Liver (tissue), 3 donors: ENCODE results near the gene TCF19.

Source experiments
- EGR1 ChIP-seq, 2 donors: IDR thresholded peaks; 2 replicates each; pipeline ENCODE4 v1.6.1; 2016 to 2018; ENCODE audit warnings: antibody characterized with exemption in 2 of 2, low read depth in 2 of 2
- JUND ChIP-seq, 2 donors: IDR thresholded peaks; 2 replicates each; pipeline ENCODE4 v1.6.1; 2016; ENCODE audit warnings: antibody characterized with exemption in 2 of 2
- NR2F2 ChIP-seq: IDR thresholded peaks from 2 replicates; pipeline ENCODE4 v1.6.1; 2016; ENCODE audit warnings: antibody characterized with exemption
- RAD21 ChIP-seq, 2 donors: IDR thresholded peaks; 2 replicates each; pipeline ENCODE4 v1.6.1; 2016; ENCODE audit warnings: antibody characterized with exemption in 2 of 2, mild to moderate bottlenecking in 2 of 2
- YY1 ChIP-seq: IDR thresholded peaks from 2 replicates; pipeline ENCODE4 v1.6.1; 2016; ENCODE audit warnings: antibody characterized with exemption, mild to moderate bottlenecking
- TF ChIP-seq, protein P1 (sequence below): fragments of 150-350 bp; IDR thresholded peaks from 2 replicates; pipeline ENCODE4 v1.5.1; 2017; ENCODE audit warnings: improper control_type of control experiment, low read depth, low read length; ENCODE audit not compliant: missing input control
- TF ChIP-seq, protein P2 (sequence below): IDR thresholded peaks from 2 replicates; pipeline ENCODE4 v1.6.1; 2016; ENCODE audit warnings: antibody characterized with exemption
- TF ChIP-seq, protein P3 (sequence below): IDR thresholded peaks from 2 replicates; pipeline ENCODE4 v1.6.1; 2016; ENCODE audit warnings: antibody characterized with exemption
- TF ChIP-seq, protein P4 (sequence below): IDR thresholded peaks from 2 replicates; pipeline ENCODE4 v1.6.1; 2016; ENCODE audit warnings: antibody characterized with exemption
- donor health status: healthy.
- donor health status: healthy.

DNA sequence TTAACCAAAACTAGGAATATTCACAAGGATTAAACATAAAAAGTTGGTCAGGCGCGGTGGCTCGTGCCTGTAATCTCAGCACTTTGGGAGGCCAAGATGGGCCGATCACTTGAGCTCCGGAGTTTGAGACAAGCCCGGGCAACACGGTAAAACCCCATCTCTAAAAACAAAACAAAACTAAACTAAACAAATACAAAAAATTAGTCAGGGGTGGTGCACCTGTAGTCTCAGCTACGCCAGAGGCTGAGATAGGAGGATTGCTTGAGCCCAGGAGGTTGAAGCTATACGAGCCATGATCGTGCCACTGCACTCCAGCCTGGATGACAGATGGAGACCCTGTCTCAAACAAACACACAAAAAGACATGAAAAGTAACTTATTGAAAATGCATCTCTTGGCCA is 22.7 kb upstream of the TCF19 start:
- TF ChIP-seq, protein P1, sequence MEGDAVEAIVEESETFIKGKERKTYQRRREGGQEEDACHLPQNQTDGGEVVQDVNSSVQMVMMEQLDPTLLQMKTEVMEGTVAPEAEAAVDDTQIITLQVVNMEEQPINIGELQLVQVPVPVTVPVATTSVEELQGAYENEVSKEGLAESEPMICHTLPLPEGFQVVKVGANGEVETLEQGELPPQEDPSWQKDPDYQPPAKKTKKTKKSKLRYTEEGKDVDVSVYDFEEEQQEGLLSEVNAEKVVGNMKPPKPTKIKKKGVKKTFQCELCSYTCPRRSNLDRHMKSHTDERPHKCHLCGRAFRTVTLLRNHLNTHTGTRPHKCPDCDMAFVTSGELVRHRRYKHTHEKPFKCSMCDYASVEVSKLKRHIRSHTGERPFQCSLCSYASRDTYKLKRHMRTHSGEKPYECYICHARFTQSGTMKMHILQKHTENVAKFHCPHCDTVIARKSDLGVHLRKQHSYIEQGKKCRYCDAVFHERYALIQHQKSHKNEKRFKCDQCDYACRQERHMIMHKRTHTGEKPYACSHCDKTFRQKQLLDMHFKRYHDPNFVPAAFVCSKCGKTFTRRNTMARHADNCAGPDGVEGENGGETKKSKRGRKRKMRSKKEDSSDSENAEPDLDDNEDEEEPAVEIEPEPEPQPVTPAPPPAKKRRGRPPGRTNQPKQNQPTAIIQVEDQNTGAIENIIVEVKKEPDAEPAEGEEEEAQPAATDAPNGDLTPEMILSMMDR = no peak
- TF ChIP-seq RAD21 (IDR thresholded peaks at IDR 0.05) (no peak), NR2F2 (no peak), JUND (IDR thresholded peaks at IDR 0.05) (no peak), EGR1 (IDR thresholded peaks at IDR 0.05; ENCODE audit: low read depth in 2 of 2) (no peak), YY1 (no peak)
- TF ChIP-seq, protein P2, sequence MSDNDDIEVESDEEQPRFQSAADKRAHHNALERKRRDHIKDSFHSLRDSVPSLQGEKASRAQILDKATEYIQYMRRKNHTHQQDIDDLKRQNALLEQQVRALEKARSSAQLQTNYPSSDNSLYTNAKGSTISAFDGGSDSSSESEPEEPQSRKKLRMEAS = no peak
- TF ChIP-seq, protein P3, sequence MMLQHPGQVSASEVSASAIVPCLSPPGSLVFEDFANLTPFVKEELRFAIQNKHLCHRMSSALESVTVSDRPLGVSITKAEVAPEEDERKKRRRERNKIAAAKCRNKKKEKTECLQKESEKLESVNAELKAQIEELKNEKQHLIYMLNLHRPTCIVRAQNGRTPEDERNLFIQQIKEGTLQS = no peak
- TF ChIP-seq, protein P4, sequence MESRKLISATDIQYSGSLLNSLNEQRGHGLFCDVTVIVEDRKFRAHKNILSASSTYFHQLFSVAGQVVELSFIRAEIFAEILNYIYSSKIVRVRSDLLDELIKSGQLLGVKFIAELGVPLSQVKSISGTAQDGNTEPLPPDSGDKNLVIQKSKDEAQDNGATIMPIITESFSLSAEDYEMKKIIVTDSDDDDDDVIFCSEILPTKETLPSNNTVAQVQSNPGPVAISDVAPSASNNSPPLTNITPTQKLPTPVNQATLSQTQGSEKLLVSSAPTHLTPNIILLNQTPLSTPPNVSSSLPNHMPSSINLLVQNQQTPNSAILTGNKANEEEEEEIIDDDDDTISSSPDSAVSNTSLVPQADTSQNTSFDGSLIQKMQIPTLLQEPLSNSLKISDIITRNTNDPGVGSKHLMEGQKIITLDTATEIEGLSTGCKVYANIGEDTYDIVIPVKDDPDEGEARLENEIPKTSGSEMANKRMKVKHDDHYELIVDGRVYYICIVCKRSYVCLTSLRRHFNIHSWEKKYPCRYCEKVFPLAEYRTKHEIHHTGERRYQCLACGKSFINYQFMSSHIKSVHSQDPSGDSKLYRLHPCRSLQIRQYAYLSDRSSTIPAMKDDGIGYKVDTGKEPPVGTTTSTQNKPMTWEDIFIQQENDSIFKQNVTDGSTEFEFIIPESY = no peak
